Measurements from ENCODE around the gene AP5S1.
A peak's percentile ranks its signal among the peaks of the same experiment; 100 is the strongest.
"Not testable (repeated sequence)": the region's sequence is repeated elsewhere in the genome, so short reads cannot be mapped to it uniquely, and the experiment has no call there.

AP5S1 gene, protein sequence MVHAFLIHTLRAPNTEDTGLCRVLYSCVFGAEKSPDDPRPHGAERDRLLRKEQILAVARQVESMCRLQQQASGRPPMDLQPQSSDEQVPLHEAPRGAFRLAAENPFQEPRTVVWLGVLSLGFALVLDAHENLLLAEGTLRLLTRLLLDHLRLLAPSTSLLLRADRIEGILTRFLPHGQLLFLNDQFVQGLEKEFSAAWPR

GRCh38 chr20:3820048-3820900, at the start of gene AP5S1:
TSS of gene AP5S1 (plus strand) at chr20:3820547. CDS start at chr20:3822118, 1,571 bp downstream.
- DNase-seq = peak; percentile 87 to 94

- no peak for DNase-seq
These were observed 48.7 kb upstream of the AP5S1 start for GRCh38 chr20:3771552-3772058.

DNA sequence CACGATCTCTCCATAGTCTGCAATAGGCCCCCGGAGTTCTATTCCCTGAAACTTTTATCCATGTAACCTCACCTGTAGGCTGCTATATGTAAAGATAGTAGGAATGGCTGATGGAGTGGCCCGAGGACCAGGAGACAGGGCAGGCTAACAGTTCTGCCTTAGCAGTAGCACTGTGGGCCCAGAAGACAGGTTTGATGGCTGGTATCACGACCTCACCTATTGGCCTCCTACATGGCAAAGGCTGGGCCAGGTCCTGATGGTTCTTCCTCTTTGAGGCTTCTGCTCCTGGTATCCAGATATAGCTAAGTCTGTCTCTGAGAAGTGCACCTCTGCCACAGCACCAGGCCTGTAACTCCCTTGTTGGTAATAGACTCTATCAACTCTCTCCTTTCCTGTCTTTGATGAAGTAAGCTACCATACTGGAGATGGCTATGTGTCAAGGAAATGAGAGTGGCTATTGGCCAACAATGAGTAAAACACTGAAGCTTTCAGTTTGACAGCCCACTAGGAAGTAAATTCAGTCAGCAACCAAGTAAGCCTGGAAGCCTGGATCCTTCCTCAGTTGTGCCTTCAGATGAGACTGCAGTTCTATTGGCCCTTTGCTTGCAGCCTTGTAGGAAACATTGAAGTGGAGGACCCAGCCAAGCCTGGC, 44.8 kb upstream of the AP5S1 start:
- no peak for DNase-seq

- DNase-seq = no peak
These were observed 43.0 kb upstream of the AP5S1 start for GRCh38 chr20:3777381-3777715.

DNA sequence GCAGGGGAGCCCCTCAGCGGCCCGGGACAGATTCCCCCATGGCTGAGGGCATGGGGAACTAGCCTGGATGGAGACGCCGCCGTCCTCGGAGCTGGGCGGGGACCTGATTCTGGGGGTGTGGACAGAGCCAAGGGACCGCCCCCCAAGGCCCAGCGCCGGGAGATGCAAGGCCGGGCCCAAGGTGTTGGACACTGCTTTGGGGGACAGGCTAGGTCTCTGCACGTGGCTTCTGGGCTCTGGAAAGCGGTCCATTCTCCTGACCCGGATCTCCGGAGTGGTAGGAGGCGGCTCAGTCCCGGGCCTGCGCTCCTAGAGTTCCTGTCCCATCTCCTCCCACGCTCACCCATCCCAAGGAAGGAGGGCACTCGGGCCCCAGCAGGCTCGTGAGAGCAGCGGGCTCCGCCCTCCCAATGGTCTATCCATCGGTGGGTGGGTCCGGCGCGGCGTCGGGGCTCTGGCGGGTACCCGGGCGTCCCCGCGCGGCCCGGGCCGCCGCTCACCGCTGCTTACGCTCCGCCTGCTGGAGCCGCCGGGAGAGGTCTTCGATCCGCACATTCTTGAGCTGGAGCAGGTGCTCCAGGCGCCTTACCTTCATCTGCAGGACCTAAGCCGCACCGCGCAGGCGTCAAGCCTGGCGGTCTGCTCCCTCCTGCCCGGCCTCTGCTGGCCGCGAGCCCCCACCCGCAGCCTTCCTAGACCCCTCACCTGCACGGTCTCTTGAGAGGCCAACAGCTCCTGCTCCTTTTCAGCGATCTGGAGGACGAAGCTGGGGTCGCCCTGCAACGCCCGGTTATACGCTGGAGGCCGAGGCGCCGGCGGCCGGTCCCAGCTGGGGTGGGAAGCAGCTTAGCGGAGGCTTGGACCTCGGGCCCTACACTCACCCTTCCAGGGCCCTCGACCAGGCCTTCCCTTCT, 42.4 kb upstream of the AP5S1 start:
- peak; percentile 48 to 50 for DNase-seq

DNA sequence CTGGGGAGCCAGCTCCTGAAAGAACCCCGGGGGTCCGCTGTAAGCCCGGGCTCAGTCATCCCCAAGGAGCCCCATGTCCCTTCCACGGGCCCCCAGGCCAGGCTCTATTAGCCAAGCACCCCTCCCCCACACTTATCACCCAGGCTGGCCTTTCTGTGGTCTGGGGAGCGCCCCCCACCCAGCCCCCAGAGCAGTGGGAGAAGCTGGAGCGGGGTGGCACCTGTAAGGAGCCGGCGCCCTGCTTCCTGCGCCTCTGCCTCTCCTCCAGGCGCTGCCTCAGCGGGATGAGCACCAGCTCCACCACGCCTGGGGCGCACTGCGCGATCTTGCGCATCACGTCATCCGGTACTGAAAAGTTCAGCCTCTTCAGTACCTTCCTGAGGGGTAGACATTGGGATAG, 41.4 kb upstream of the AP5S1 start:
- DNase-seq = no peak

- DNase-seq = peak; percentile 93
These were observed 39.0 kb upstream of the AP5S1 start, which contains the start of gene SPEF1 for GRCh38 chr20:3781153-3781910. TSS of gene SPEF1 (minus strand) at chr20:3781448. CDS start at chr20:3781287, 161 bp downstream.

DNA sequence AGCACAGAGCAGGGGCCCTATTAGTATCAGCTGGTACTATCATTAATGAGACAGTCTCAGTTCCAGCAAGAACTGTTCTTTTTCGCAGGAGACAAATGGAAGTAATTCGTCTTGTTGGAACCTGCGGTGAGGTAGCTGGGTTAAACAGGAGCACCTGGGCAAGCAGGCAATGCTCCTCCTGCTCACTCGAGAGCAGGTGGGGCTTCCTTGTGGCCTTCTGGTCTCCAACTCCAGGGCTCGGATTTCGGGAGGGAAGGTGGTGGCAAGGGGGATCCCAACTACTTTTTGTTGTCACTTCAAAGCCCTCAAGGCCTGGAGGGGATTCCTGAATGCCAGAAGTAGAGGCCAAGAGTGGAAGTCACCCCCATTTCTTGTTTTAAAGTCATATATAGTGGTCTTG, 37.8 kb upstream of the AP5S1 start:
- DNase-seq = no peak

GRCh38 chr20:3783068-3783489, 37.3 kb upstream of the AP5S1 start:
- DNase-seq = no peak

- no peak for DNase-seq
These were observed 36.7 kb upstream of the AP5S1 start for GRCh38 chr20:3783511-3784195.

GRCh38 chr20:3784216-3784853, 36.0 kb upstream of the AP5S1 start:
- DNase-seq = no peak

- no peak for DNase-seq
These were observed 35.5 kb upstream of the AP5S1 start for GRCh38 chr20:3784863-3785239.

DNA sequence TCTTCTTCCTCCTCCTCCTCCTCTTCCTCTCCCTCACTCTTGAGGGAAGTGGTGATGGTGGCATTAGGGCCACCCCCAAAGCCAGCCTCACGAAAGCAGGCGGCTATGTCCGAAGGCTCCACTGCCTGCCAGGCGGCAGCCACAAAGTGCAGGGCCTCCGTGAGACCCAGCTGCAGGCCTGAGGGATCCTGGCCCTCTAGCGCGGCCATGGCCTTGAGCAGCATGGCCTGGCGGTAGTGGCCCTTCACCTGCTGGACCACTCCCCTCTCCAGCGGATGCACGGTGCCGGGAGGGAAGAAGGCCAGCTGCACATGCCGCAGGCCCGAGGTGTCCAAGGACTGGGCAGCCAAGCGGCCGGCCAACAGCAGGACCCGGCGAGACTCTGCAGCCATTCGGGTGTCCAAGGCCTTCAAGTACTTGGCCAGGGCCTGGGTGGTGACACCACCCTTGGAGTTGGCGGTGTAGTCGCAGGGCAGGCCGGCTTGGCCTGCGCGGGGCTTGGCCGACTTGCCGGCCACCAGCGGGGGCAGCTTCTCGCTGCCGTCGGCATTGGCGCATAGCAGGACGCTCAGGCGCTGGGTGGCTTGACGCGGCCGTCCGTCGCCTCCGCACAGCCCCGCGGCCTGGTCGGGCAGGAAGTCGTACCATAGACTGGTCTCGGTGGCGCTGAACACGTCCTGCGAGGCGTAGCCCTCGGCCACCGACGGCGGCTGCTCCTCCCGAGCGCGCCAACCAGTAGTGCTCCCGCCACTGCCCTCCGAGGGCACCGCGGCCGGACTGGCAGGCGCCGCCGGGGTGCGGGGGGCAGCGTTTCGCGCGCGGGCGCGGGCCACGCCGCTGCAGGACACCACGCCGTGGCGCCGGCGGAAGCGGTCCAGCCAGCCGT, 34.9 kb upstream of the AP5S1 start:
- no peak for DNase-seq

- DNase-seq = peak in 1 of 2 experiments; percentile 24
These were observed 34.2 kb upstream of the AP5S1 start for GRCh38 chr20:3786126-3786484.

DNA sequence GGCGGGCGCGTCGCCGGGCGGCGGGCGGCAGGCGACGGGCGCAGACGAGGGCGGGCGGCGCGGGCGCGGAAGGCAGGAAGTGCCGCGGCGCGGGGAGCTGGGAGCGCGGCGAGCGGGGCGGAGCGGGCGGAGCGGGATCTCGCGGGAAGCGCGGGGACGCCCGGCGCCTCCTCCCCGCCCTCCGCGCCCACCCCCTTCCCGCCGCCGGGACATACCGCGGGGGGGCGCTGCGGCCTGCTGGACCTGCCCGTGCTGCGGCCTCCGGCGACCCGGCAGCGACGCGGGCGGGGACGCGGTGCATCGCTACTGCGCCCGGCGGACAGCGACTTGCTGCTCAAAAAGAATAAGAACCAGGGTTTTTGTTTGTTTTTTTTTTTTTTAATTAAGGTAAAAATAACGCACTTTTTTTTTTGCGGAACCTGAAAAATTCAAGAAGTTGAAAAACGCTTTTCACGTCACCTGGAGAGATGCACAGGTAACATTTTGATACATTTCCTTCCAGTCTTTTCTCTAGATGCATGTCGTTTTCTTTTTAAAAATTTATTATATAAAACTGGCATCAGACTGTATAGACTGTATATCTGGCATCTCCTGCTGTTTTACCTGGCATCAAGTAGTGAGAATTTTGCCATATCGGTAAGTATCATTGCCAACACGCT, 33.6 kb upstream of the AP5S1 start, which contains the start of gene CENPB:
TSS of gene CENPB (minus strand) at position 76 of the 659 bp plus-strand sequence. CDS start 257 bp downstream, outside the sequence.
- DNase-seq = peak; percentile 71 to 89

- no peak for DNase-seq
These were observed 32.9 kb upstream of the AP5S1 start for GRCh38 chr20:3787324-3788014.

GRCh38 chr20:3788685-3789155, 31.6 kb upstream of the AP5S1 start:
- DNase-seq = no peak

DNA sequence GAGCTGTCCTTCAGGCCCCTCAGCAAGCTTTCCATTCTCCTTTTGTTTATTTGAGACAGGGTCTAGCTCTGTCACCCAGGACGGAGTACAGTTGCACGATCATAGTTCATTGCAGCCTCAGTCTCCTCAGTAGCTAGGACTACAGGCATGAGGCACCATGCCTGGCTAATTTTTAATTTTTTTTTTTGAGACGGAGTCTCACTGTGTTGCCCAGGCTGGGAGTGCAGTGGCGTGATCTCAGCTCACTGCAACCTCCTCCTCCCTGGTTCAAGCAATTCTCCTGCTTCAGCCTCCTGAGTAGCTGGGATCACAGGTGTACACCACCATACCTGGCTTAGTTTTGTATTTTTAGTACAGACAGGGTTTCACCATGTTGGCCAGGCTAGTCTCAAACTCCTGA, 31.1 kb upstream of the AP5S1 start:
- DNase-seq = not testable (repeated sequence)
